ENCODE data around the gene PRSS50.

- TF ChIP-seq POLR2A (IDR thresholded peaks at IDR 0.05), result no peak
- TF ChIP-seq CTCF (IDR thresholded peaks at IDR 0.05), result no peak
Measured at GRCh38 chr3:46708401-46709156, 9.1 kb downstream of the PRSS50 start.
